Measurements from ENCODE around the gene CEP131. TPM values are rescaled to one million over a fixed set of nuclear protein-coding genes. Genes with fewer than 3 reads are reported as not detected.

CEP131 gene
- polyA plus RNA-seq, 2 of the 4 experiments (the other 2 are of a cell fraction): 3.3 to 11.5 TPM

DNA sequence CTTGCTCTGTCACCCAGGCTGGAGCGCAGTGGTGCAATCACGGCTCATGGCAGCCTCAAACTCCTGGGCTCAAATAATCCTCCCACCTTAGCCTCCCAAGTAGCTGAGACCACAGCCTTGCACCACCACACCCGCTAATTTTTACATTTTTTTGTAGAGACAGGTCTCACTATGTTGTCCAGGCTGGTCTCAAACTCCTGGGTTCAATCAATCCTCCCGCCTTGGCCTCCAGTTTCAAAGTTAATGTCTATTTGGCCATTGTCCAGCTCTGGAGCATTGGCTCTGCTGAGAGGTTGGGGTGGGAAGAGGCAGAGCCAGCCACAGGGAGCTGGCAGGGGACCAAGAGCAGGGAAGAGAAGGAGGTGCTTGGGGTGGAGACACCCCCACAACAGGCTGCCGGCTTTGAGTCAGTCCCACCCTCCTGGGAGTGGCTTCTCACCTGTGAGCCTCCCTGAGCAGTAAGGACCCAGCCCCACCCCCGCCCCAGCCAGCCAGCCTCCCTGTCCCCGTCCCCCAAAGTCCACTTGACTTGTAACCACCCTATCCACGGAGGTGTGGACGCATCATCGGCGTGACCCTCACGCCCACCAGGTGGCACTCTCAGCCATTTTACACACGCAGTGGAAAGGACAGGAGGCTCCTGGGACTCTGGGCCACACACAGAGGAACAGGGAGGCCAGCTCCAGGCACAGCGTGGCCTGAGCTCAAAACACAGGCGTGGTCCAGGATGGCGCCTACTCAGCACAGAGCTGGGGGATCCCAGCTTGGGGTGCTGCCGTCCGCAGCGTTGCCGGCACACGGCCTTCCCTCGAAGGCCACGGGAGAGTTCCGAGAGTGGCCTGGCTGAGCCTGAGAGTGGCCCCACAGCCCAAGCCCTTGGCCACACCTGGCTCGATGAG is 80.2 kb downstream of the CEP131 start:
- TF ChIP-seq, protein P1, sequence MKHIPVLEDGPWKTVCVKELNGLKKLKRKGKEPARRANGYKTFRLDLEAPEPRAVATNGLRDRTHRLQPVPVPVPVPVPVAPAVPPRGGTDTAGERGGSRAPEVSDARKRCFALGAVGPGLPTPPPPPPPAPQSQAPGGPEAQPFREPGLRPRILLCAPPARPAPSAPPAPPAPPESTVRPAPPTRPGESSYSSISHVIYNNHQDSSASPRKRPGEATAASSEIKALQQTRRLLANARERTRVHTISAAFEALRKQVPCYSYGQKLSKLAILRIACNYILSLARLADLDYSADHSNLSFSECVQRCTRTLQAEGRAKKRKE (CRISPR knock-in tag; IDR thresholded peaks at IDR 0.05; ENCODE audit: low read depth): no peak
- TF ChIP-seq, protein P2, sequence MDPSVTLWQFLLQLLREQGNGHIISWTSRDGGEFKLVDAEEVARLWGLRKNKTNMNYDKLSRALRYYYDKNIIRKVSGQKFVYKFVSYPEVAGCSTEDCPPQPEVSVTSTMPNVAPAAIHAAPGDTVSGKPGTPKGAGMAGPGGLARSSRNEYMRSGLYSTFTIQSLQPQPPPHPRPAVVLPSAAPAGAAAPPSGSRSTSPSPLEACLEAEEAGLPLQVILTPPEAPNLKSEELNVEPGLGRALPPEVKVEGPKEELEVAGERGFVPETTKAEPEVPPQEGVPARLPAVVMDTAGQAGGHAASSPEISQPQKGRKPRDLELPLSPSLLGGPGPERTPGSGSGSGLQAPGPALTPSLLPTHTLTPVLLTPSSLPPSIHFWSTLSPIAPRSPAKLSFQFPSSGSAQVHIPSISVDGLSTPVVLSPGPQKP (IDR thresholded peaks at IDR 0.05; ENCODE audit: low read depth, low read length): no peak
- TF ChIP-seq, protein P3, sequence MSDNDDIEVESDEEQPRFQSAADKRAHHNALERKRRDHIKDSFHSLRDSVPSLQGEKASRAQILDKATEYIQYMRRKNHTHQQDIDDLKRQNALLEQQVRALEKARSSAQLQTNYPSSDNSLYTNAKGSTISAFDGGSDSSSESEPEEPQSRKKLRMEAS (IDR thresholded peaks at IDR 0.05): peak; percentile 30; the same call in 1 of the 2 replicates
- TF ChIP-seq, protein P4, sequence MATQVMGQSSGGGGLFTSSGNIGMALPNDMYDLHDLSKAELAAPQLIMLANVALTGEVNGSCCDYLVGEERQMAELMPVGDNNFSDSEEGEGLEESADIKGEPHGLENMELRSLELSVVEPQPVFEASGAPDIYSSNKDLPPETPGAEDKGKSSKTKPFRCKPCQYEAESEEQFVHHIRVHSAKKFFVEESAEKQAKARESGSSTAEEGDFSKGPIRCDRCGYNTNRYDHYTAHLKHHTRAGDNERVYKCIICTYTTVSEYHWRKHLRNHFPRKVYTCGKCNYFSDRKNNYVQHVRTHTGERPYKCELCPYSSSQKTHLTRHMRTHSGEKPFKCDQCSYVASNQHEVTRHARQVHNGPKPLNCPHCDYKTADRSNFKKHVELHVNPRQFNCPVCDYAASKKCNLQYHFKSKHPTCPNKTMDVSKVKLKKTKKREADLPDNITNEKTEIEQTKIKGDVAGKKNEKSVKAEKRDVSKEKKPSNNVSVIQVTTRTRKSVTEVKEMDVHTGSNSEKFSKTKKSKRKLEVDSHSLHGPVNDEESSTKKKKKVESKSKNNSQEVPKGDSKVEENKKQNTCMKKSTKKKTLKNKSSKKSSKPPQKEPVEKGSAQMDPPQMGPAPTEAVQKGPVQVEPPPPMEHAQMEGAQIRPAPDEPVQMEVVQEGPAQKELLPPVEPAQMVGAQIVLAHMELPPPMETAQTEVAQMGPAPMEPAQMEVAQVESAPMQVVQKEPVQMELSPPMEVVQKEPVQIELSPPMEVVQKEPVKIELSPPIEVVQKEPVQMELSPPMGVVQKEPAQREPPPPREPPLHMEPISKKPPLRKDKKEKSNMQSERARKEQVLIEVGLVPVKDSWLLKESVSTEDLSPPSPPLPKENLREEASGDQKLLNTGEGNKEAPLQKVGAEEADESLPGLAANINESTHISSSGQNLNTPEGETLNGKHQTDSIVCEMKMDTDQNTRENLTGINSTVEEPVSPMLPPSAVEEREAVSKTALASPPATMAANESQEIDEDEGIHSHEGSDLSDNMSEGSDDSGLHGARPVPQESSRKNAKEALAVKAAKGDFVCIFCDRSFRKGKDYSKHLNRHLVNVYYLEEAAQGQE (IDR thresholded peaks at IDR 0.05): no peak
- TF ChIP-seq JUNB (IDR thresholded peaks at IDR 0.05) (no peak), RAD21 (conservative IDR thresholded peaks at IDR 0.05 in 1 of 2, IDR thresholded peaks at IDR 0.05 in 1 of 2) (peak; percentile 87 to 88), GATA3 (IDR thresholded peaks at IDR 0.05; ENCODE audit: borderline replicate concordance) (no peak), NPAS2 (CRISPR knock-in tag; IDR thresholded peaks at IDR 0.05; ENCODE audit: borderline replicate concordance) (no peak), SMC3 (IDR thresholded peaks at IDR 0.05) (peak; percentile 91)
- TF ChIP-seq, protein P5, sequence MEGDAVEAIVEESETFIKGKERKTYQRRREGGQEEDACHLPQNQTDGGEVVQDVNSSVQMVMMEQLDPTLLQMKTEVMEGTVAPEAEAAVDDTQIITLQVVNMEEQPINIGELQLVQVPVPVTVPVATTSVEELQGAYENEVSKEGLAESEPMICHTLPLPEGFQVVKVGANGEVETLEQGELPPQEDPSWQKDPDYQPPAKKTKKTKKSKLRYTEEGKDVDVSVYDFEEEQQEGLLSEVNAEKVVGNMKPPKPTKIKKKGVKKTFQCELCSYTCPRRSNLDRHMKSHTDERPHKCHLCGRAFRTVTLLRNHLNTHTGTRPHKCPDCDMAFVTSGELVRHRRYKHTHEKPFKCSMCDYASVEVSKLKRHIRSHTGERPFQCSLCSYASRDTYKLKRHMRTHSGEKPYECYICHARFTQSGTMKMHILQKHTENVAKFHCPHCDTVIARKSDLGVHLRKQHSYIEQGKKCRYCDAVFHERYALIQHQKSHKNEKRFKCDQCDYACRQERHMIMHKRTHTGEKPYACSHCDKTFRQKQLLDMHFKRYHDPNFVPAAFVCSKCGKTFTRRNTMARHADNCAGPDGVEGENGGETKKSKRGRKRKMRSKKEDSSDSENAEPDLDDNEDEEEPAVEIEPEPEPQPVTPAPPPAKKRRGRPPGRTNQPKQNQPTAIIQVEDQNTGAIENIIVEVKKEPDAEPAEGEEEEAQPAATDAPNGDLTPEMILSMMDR (IDR thresholded peaks at IDR 0.05): peak; percentile 87
- Histone ChIP-seq H3K4me1 (peaks cover 10% of the 10 kb centered on the region), H3K27ac (peak overlapping the region; percentile 49 to 61; a peak in 5 of 6 replicates), H3K9me3 (no peaks in the 10 kb centered on the region), H3K4me3 (no peak overlapping the region), H3K4me2 (peak overlapping the region; percentile 68)
- no peak for FAIRE-seq
- WGBS (ENCODE audit: missing lambda C conversion rate): 55% methylated on average over 17 of the region's 25 CpGs
- peak; percentile 85 to 90 for DNase-seq (ENCODE audit: low read depth in 1 of 2, low spot score in 1 of 2)
- CTCF ChIA-PET: interaction anchor here (0.6 to 11.5 kb wide), 59 partner anchors 10 to 437 kb away, joined by 3 to 175 read pairs (median 4); partner anchors contain the start of genes AATK, CEP131, NDUFAF8 and PVALEF
- POLR2A ChIA-PET: no interaction called here
- peak; percentile 91 to 98 for ATAC-seq

DNA sequence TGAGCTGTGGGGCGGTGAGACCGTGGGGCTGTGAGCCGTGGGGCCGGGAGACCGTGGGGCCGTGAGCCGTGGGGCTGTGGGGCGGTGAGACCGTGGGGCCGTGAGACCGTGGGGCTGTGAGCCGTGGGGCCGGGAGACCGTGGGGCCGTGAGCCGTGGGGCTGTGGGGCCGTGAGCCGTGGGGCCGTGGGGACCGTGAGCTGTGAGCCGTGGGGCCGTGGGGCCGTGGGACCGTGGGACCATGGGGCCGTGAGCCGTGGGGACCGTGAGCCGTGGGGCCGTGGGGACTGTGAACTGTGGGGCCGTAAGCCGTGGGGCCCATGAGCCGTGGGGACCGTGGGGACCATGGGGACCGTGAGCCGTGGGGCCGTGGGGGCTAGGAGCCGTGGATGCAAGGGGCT is 82.1 kb downstream of the CEP131 start:
- 86% methylated on average over 17 of the region's 37 CpGs for WGBS (ENCODE audit: missing lambda C conversion rate)
- Histone ChIP-seq H3K4me1 (peaks cover 10% of the 10 kb centered on the region), H3K4me2 (no peak overlapping the region), H3K9me3 (no peaks in the 10 kb centered on the region), H3K27ac (no peak overlapping the region), H3K4me3 (no peak overlapping the region)
- ChIA-PET POLR2A (no interaction called here), CTCF (interaction anchor here (0.8 to 11.5 kb wide), 13 partner anchors 8 to 107 kb away, joined by 3 to 175 read pairs (median 6); partner anchors contain the start of genes NDUFAF8 and TEPSIN)
- DNase-seq (ENCODE audit: low read depth in 1 of 2, low spot score in 1 of 2): no peak
- no peak for FAIRE-seq
- ATAC-seq: no peak
- TF ChIP-seq, protein P6, sequence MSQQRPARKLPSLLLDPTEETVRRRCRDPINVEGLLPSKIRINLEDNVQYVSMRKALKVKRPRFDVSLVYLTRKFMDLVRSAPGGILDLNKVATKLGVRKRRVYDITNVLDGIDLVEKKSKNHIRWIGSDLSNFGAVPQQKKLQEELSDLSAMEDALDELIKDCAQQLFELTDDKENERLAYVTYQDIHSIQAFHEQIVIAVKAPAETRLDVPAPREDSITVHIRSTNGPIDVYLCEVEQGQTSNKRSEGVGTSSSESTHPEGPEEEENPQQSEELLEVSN (IDR thresholded peaks at IDR 0.05; ENCODE audit: borderline replicate concordance, low read depth): no peak
- TF ChIP-seq POLR2AphosphoS2 (conservative IDR thresholded peaks at IDR 0.05; ENCODE audit: low read length): no peak
- TF ChIP-seq, protein P7, sequence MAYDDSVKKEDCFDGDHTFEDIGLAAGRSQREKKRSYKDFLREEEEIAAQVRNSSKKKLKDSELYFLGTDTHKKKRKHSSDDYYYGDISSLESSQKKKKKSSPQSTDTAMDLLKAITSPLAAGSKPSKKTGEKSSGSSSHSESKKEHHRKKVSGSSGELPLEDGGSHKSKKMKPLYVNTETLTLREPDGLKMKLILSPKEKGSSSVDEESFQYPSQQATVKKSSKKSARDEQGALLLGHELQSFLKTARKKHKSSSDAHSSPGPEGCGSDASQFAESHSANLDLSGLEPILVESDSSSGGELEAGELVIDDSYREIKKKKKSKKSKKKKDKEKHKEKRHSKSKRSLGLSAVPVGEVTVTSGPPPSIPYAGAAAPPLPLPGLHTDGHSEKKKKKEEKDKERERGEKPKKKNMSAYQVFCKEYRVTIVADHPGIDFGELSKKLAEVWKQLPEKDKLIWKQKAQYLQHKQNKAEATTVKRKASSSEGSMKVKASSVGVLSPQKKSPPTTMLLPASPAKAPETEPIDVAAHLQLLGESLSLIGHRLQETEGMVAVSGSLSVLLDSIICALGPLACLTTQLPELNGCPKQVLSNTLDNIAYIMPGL (CRISPR knock-in tag; IDR thresholded peaks at IDR 0.05; ENCODE audit: borderline replicate concordance): no peak
- no peak for TF ChIP-seq POLR2A (IDR thresholded peaks at IDR 0.05; ENCODE audit: low read length)
- TF ChIP-seq SMC3 (IDR thresholded peaks at IDR 0.05): no peak
- no peak for TF ChIP-seq NR3C1 (IDR thresholded peaks at IDR 0.05)
- TF ChIP-seq TP53 (CRISPR knock-in tag; IDR thresholded peaks at IDR 0.05): no peak
- no peak for TF ChIP-seq NPAS2 (CRISPR knock-in tag; IDR thresholded peaks at IDR 0.05; ENCODE audit: borderline replicate concordance)
- no peak for TF ChIP-seq CEBPB (IDR thresholded peaks at IDR 0.05)
- TF ChIP-seq, protein P4 (IDR thresholded peaks at IDR 0.05): no peak
- no peak for TF ChIP-seq TFCP2L1 (CRISPR knock-in tag; IDR thresholded peaks at IDR 0.05)

Data from A549 (cell line).